ENCODE measurements around the gene TIMM17B. TPM values are rescaled to one million over a fixed set of nuclear protein-coding genes. Genes with fewer than 3 reads are reported as not detected.

Gene TIMM17B
- total and polyA plus RNA-seq, 2 experiments from 2014 or later = 42.5 to 113 TPM

- H3K4me1 ChIP-seq (ENCODE audit: insufficient read depth) = peaks cover 5% of the 10 kb centered on the region
- WGBS (ENCODE audit: low lambda C conversion rate, missing lambda C conversion rate) = 81% methylated on average over 6 of the region's 6 CpGs
- no peak overlapping the region for H3K4me2 ChIP-seq
- no peaks in the 10 kb centered on the region for H3K27me3 ChIP-seq
- no peak overlapping the region for H3K27ac ChIP-seq
- no peaks in the 10 kb centered on the region for H3K9me3 ChIP-seq (ENCODE audit: low read depth)
- no peak overlapping the region for H3K4me3 ChIP-seq
- peaks cover 25% of the 10 kb centered on the region for H3K79me2 ChIP-seq
- no peak for DNase-seq (ENCODE audit: low spot score)
- H3K36me3 ChIP-seq (replicated peaks; ENCODE audit: insufficient read depth, low read depth) = no peaks in the 10 kb centered on the region
- H3K9me2 ChIP-seq (replicated peaks; ENCODE audit: insufficient read depth) = no peaks in the 10 kb centered on the region
- H4K20me1 ChIP-seq (ENCODE audit: insufficient read depth, poor library complexity, severe bottlenecking) = no peaks in the 10 kb centered on the region
- TF ChIP-seq EZH2 (IDR thresholded peaks at IDR 0.05; ENCODE audit: borderline replicate concordance) (no peak), EZH2phosphoT487 (IDR thresholded peaks at IDR 0.05; ENCODE audit: low read depth, severe bottlenecking, unreplicated experiment) (no peak), CTCF (IDR thresholded peaks at IDR 0.05; ENCODE audit: poor library complexity) (no peak)
- H2AFZ ChIP-seq = no peak overlapping the region
These were observed 2.7 kb downstream of the TIMM17B start for GRCh38 chrX:48894891-48895290.

GRCh38 chrX:48893556-48894348, 3.8 kb downstream of the TIMM17B start:
- H3K9me3 ChIP-seq (ENCODE audit: low read depth) = no peaks in the 10 kb centered on the region
- TF ChIP-seq EZH2phosphoT487 (IDR thresholded peaks at IDR 0.05; ENCODE audit: low read depth, severe bottlenecking, unreplicated experiment) (no peak), CTCF (IDR thresholded peaks at IDR 0.05; ENCODE audit: poor library complexity) (no peak), EZH2 (IDR thresholded peaks at IDR 0.05; ENCODE audit: borderline replicate concordance) (no peak)
- no peak for DNase-seq (ENCODE audit: low spot score)
- H3K79me2 ChIP-seq = peaks cover 14% of the 10 kb centered on the region
- H3K9me2 ChIP-seq (replicated peaks; ENCODE audit: insufficient read depth) = no peaks in the 10 kb centered on the region
- no peak overlapping the region for H3K27ac ChIP-seq
- 66% methylated on average over 14 of the region's 16 CpGs for WGBS (ENCODE audit: low lambda C conversion rate, missing lambda C conversion rate)
- no peaks in the 10 kb centered on the region for H3K27me3 ChIP-seq
- no peak overlapping the region for H3K4me2 ChIP-seq
- H2AFZ ChIP-seq = no peak overlapping the region
- H3K36me3 ChIP-seq (replicated peaks; ENCODE audit: insufficient read depth, low read depth) = no peaks in the 10 kb centered on the region
- peaks cover 5% of the 10 kb centered on the region for H3K4me1 ChIP-seq (ENCODE audit: insufficient read depth)
- H4K20me1 ChIP-seq (ENCODE audit: insufficient read depth, poor library complexity, severe bottlenecking) = no peaks in the 10 kb centered on the region
- no peak overlapping the region for H3K4me3 ChIP-seq

- TF ChIP-seq EZH2phosphoT487 (IDR thresholded peaks at IDR 0.05; ENCODE audit: low read depth, severe bottlenecking, unreplicated experiment) = no peak
- no peak for TF ChIP-seq CTCF (IDR thresholded peaks at IDR 0.05; ENCODE audit: poor library complexity)
- TF ChIP-seq EZH2 (IDR thresholded peaks at IDR 0.05; ENCODE audit: borderline replicate concordance) = no peak
- Histone ChIP-seq H2AFZ (no peak overlapping the region), H3K4me2 (no peak overlapping the region), H3K27me3 (no peaks in the 10 kb centered on the region), H3K36me3 (replicated peaks; ENCODE audit: insufficient read depth, low read depth) (no peaks in the 10 kb centered on the region), H3K9me3 (ENCODE audit: low read depth) (no peaks in the 10 kb centered on the region), H3K4me1 (ENCODE audit: insufficient read depth) (peaks cover 5% of the 10 kb centered on the region), H3K9me2 (replicated peaks; ENCODE audit: insufficient read depth) (no peaks in the 10 kb centered on the region), H4K20me1 (ENCODE audit: insufficient read depth, poor library complexity, severe bottlenecking) (no peaks in the 10 kb centered on the region), H3K27ac (no peak overlapping the region), H3K4me3 (no peak overlapping the region), H3K79me2 (peaks cover 14% of the 10 kb centered on the region)
- no peak for DNase-seq (ENCODE audit: low spot score)
- WGBS (ENCODE audit: low lambda C conversion rate, missing lambda C conversion rate) = 78% methylated on average over 4 of the region's 4 CpGs
These were observed 4.7 kb downstream of the TIMM17B start for GRCh38 chrX:48892896-48893295.
